HUES48 (cell line): ENCODE measurements around the gene PLCB1.

ENCODE experiments used
- H3K27ac ChIP-seq: one replicate; pipeline ENCODE4 v1.7.0; 2013; ENCODE audit warnings: low read depth, low read length, inconsistent platforms
- H3K27me3 ChIP-seq: 2 replicates; pipeline ENCODE4 v1.6.1; 2013; ENCODE audit warnings: mild to moderate bottlenecking, low read length; ENCODE audit not compliant: control insufficient read depth, insufficient read depth
- H3K36me3 ChIP-seq: 2 replicates; pipeline ENCODE4 v1.6.1; 2013; ENCODE audit warnings: low read length; ENCODE audit not compliant: control insufficient read depth, insufficient read depth
- H3K4me1 ChIP-seq: 2 replicates; pipeline ENCODE4 v1.6.1; 2013; ENCODE audit warnings: mild to moderate bottlenecking, low read length; ENCODE audit not compliant: control insufficient read depth, insufficient read depth
- H3K4me3 ChIP-seq: 2 replicates; pipeline ENCODE4 v1.5.1; 2013; ENCODE audit warnings: mild to moderate bottlenecking, low read depth, low read length
- H3K9ac ChIP-seq: 2 replicates; pipeline ENCODE4 v1.6.1; 2013; ENCODE audit warnings: mild to moderate bottlenecking, low read depth, low read length, moderate library complexity
- H3K9me3 ChIP-seq: 2 replicates; pipeline ENCODE4 v1.6.1; 2013; ENCODE audit warnings: low read length; ENCODE audit not compliant: control insufficient read depth, insufficient read depth

PLCB1 gene

DNA sequence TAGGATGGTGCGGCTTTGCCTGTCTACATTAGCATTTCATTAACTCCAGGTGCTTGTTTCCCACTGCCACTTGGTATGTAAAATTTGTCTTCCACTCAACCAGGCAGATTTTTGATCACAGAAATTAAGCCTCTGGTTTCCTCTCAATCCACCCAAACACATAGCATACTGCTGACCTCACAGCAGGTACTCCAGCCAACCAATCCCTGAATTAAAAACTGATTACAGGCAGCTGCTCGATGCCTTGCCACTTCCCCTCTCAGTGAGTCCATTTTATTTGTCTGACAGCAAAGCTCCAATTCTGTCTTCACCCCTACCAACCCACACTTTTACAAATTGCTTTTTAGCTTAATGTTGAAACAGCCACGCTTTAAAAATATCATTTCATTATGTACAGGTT is 95.2 kb downstream of the PLCB1 start:
- Histone ChIP-seq H3K27me3 (no peaks in the 10 kb centered on the region), H3K9me3 (no peaks in the 10 kb centered on the region), H3K4me1 (peaks cover 10% of the 10 kb centered on the region; the same call in 1 of the 2 replicates), H3K27ac (no peak overlapping the region), H3K36me3 (no peaks in the 10 kb centered on the region), H3K9ac (no peak overlapping the region), H3K4me3 (no peak overlapping the region)

DNA sequence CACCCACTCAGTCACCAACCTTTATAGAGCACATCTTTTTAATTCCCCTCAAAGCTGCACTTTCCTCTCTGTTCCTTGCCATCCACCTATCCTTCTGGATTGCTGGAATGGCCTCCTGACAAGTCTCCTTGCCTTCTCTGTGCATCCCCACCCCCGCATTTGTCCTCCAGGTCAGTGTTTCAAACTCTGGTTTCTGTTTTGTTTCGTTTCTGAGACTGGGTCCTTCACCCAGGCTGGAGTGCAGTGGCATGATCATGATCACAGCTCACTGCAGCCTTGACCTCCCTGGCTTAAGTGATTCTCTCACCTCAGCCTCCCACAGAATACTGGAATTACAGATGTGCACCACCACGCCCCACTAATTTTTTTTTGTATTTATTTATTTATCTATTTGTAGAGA is 96.2 kb downstream of the PLCB1 start:
- Histone ChIP-seq H3K9ac (no peak overlapping the region), H3K4me3 (no peak overlapping the region), H3K9me3 (no peaks in the 10 kb centered on the region), H3K4me1 (peaks cover 9% of the 10 kb centered on the region; the same call in 1 of the 2 replicates), H3K36me3 (no peaks in the 10 kb centered on the region), H3K27ac (no peak overlapping the region), H3K27me3 (no peaks in the 10 kb centered on the region)

DNA sequence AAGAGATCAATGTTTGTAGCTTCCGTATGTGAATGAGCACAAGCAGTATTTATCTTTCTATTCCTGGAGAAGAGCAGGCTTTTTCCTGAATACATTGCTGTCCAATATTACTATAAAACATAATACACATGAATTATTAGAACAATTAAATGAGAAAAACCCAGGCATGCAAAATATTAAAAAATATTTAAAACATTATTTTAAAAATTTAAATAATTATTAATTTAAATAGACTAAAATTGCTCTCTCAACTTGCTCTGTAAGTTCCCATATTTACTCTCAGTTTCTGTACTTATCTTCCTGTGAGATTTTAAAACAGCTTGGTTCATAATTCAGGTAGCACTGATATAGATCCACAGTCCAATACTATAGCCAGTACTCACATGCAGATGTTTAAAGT is 97.0 kb downstream of the PLCB1 start:
- Histone ChIP-seq H3K36me3 (no peaks in the 10 kb centered on the region), H3K9ac (no peak overlapping the region), H3K4me3 (no peak overlapping the region), H3K27ac (no peak overlapping the region), H3K27me3 (no peaks in the 10 kb centered on the region), H3K4me1 (0 out of 2 replicates have a peak, but pooled peaks cover under 1% of the 10 kb centered on the region), H3K9me3 (no peaks in the 10 kb centered on the region)

DNA sequence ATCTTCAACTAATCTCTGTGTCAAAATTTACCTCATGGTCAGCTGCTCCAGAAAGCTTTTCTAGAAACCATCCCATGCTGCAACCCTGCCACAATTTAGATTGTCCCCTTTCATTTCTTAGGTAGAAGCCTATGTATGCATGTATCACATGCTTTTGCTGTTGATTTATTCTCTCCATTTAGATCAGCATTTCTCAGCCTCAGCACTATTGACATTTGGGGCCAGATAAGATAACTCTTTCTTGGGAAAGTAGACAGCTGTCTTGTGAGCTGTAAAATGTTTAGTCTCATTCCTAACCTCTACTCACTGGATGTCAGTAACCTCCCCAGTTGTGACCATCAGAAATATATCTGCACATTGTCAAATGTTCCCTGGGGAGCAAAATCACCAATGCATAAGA is 99.0 kb downstream of the PLCB1 start:
- Histone ChIP-seq H3K4me1 (no peaks in the 10 kb centered on the region), H3K36me3 (no peaks in the 10 kb centered on the region), H3K9ac (no peak overlapping the region), H3K27me3 (no peaks in the 10 kb centered on the region), H3K4me3 (no peak overlapping the region), H3K27ac (no peak overlapping the region), H3K9me3 (no peaks in the 10 kb centered on the region)

DNA sequence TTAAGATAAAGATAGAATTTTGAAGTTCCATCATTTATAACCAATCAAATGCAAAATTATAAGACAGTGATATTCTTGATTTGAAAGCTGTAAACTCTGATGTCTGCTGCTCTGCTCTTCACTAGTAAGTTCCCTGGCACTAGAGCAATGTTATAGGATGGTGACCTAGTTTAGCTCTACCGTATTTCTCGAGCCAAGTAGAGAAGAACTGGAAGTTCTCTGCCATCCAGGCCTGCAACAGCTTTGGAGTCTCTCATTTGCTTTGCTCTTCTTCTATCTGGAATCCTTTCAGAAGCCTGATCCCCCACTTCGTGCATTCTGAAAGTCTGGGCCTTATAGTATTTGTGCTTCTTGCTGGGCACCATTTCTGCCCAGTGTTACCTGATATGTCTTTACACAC is 100.3 kb downstream of the PLCB1 start:
- H3K27me3 ChIP-seq = no peaks in the 10 kb centered on the region
- no peak overlapping the region for H3K9ac ChIP-seq
- no peak overlapping the region for H3K27ac ChIP-seq
- no peaks in the 10 kb centered on the region for H3K4me1 ChIP-seq
- no peaks in the 10 kb centered on the region for H3K36me3 ChIP-seq
- no peak overlapping the region for H3K4me3 ChIP-seq
- no peaks in the 10 kb centered on the region for H3K9me3 ChIP-seq

DNA sequence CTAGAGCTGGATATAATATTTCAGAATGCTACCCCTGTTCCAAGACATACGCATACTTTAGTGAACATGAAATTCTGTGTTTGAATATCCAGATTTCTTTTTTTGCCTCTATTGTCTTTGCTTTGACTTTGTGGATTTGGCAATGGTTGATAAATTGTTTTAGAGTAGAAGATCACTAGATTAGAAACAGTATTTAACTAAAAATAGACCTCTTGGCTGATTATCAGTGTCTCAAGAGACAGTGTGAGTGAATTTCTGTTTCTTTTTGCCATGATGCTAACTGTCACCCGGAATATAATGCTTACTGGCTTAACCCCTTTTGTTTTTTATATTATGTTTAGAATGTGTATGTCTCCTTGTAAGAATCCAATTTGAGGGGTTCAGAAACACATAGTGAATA is 102.5 kb downstream of the PLCB1 start:
- H3K36me3 ChIP-seq = no peaks in the 10 kb centered on the region
- H3K9ac ChIP-seq = no peak overlapping the region
- H3K9me3 ChIP-seq = no peaks in the 10 kb centered on the region
- no peak overlapping the region for H3K4me3 ChIP-seq
- no peak overlapping the region for H3K27ac ChIP-seq
- H3K27me3 ChIP-seq = no peaks in the 10 kb centered on the region
- no peaks in the 10 kb centered on the region for H3K4me1 ChIP-seq

DNA sequence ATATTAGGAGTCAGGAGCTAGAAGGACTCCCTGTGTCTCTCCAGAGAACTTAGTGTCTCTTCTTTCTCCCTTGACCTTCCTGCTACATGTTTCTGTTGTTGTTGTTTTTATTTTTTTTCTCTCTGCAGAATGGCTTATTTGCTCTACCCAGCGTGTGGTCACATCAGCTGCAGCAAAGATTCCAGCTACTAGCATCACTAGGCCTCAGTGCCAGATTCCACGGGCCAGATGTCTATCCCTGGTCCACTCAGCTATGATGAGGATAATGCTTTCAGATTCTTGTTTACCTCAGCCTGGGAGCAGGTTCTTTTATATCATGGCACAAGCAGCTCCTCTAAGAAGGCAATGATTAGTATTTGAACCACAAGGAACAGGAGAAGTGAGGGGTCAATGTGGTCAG is 110.0 kb downstream of the PLCB1 start:
- Histone ChIP-seq H3K27me3 (no peaks in the 10 kb centered on the region), H3K4me1 (0 out of 2 replicates have a peak, but pooled peaks cover 9% of the 10 kb centered on the region), H3K4me3 (no peak overlapping the region), H3K27ac (no peak overlapping the region), H3K36me3 (no peaks in the 10 kb centered on the region), H3K9ac (no peak overlapping the region), H3K9me3 (no peaks in the 10 kb centered on the region)

DNA sequence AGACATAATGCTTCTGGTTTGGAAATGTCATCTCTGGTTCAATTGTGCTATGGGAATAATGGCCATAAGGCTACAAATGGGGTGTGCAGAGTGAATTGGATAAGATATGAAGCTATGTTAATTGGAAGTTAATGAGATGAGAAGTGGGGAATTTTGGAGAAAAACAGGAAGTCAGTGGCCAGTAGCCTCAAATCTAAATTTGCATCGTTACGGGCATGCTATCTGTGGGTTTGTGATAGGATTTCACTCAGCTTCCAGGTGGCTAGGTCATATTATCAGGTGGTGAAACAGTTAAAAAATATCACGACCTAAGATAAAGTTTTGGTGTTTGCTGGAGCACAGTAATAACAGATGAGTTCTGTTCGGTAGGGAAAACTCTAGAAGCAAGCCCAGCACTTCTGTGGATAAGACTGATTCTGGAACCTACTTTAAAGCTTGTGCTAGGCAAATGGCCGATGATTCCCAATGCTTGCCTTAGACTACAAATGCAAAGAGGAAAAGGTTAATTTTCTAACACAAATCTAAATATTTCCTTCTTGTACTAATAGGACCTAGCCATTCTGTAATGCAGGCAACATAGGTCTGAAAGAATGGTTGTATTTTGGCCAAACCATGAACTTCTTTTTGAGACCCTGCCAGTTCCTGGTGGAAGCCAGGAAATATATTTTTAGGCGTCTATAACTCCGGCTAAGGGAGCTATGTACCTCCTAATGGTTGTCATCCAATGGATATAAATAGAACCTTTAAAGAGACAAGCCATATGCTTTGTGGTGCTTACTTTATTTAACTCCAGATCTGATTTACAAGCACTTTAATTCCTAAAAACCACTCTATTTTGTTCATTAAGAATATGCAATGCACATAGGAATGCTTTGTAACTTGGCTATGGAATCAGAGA is 111.0 kb downstream of the PLCB1 start:
- no peaks in the 10 kb centered on the region for H3K9me3 ChIP-seq
- no peaks in the 10 kb centered on the region for H3K27me3 ChIP-seq
- H3K36me3 ChIP-seq = no peaks in the 10 kb centered on the region
- no peak overlapping the region for H3K4me3 ChIP-seq
- H3K9ac ChIP-seq = no peak overlapping the region
- 0 out of 2 replicates have a peak, but pooled peaks cover 9% of the 10 kb centered on the region for H3K4me1 ChIP-seq
- no peak overlapping the region for H3K27ac ChIP-seq

DNA sequence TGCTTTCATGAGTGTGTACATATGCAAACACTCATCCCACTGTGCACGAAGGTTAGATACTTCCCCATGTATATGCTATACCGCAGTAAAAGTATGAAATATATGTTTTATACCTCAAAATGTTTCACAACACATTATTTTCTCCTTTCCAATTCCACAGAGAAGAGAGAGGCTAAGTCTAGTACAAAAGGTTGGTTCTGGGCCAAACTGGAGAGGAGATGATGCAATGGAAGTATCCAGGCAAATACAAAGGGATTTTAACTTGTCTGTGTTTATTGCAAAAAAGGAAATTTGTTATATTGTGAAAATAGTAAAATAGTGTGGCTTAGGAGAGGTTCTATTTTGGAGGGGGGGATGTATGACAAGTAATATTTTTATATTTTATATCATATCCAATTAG is 112.6 kb downstream of the PLCB1 start:
- H3K9me3 ChIP-seq = no peaks in the 10 kb centered on the region
- H3K27ac ChIP-seq = no peak overlapping the region
- H3K4me3 ChIP-seq = no peak overlapping the region
- peaks cover 14% of the 10 kb centered on the region; the same call in 1 of the 2 replicates for H3K4me1 ChIP-seq
- H3K9ac ChIP-seq = no peak overlapping the region
- no peaks in the 10 kb centered on the region for H3K36me3 ChIP-seq
- no peaks in the 10 kb centered on the region for H3K27me3 ChIP-seq

DNA sequence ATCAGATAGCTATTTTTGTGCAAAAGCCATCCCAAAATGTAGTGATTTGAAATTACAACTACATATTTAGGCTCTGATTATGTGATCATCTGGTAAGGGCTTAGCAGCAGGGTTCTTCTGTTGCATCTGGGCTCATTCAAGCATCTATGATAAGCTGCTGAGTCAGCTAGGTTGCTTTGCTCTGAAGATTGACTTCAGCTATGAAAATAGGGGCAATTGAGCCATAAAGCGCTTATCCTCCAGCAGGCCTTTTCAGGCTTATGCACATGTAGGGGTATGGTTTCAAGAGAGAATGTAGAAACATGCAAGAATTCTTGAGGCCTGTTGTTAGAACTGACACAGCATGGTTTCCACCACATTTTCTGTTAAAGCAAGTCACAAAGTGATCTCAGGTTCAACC is 114.1 kb downstream of the PLCB1 start:
- Histone ChIP-seq H3K36me3 (no peaks in the 10 kb centered on the region), H3K9me3 (no peaks in the 10 kb centered on the region), H3K27ac (no peak overlapping the region), H3K27me3 (no peaks in the 10 kb centered on the region), H3K9ac (no peak overlapping the region), H3K4me3 (no peak overlapping the region), H3K4me1 (peaks cover 14% of the 10 kb centered on the region; the same call in 1 of the 2 replicates)

DNA sequence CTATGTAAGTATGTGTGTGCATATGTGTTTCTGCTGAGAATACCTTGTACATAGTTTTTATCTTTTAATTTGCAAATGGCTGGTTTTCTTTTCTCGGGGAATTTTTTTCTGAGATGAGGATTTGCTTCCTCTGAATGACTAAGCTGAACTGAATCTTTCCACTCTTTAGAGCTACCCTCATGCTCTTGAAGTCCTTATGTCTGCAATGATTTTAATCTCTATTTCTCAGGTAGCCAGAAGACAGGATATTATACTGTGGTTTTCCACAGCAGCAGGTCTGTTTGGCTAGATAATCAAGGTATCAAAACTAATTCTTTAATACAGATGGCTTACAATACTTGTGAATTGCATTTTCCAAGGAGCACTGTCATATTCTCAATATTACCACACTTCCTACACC is 114.7 kb downstream of the PLCB1 start:
- H3K4me3 ChIP-seq = no peak overlapping the region
- no peaks in the 10 kb centered on the region for H3K36me3 ChIP-seq
- H3K9ac ChIP-seq = no peak overlapping the region
- H3K27ac ChIP-seq = no peak overlapping the region
- no peaks in the 10 kb centered on the region for H3K27me3 ChIP-seq
- no peaks in the 10 kb centered on the region for H3K9me3 ChIP-seq
- H3K4me1 ChIP-seq = peaks cover 14% of the 10 kb centered on the region; the same call in 1 of the 2 replicates
